Left lung (tissue), 10 donors: ENCODE measurements around the gene SPATA1. TPM values are rescaled to one million over a fixed set of nuclear protein-coding genes. Genes with fewer than 3 reads are reported as not detected.
A peak's percentile ranks its signal among the peaks of the same experiment; 100 is the strongest.

Experiments used
- ATAC-seq: fragments of 200-7000 bp; cut with Tn5 transposase; one replicate; pipeline ENCODE4 v1.9.1; 2020; ENCODE audit warnings: moderate library complexity
- DNase-seq, 4 donors: peaks; one replicate each; pipeline ENCODE4 v3.0.0-alpha.2; 2013 to 2020
- H3K27ac ChIP-seq, 2 donors: fragments of 200-600 bp; sonication (generic) in 1 of 2; one replicate each; pipeline versions ENCODE4 v1.5.0 to v1.8.0; 2020 to 2021
- H3K27me3 ChIP-seq, 2 donors: fragments of 200-600 bp; sonication (generic) in 1 of 2; one replicate each; pipeline versions ENCODE4 v1.5.0 to v1.8.0; 2020 to 2021
- H3K36me3 ChIP-seq, 2 donors: fragments of 200-600 bp; sonication (generic) in 1 of 2; one replicate each; pipeline versions ENCODE4 v1.5.0 to v1.8.0; 2020 to 2021
- H3K4me1 ChIP-seq, 2 donors: fragments of 200-600 bp; one replicate each; pipeline ENCODE4 v1.8.0; 2021
- H3K4me3 ChIP-seq, 2 donors: fragments of 200-600 bp; sonication (generic) in 1 of 2; one replicate each; pipeline versions ENCODE4 v1.5.0 to v1.8.0; 2020 to 2021; ENCODE audit warnings: mild to moderate bottlenecking in 1 of 2
- H3K9me3 ChIP-seq, 2 donors: fragments of 200-600 bp; sonication (generic) in 1 of 2; one replicate each; pipeline versions ENCODE4 v1.5.0 to v1.8.0; 2020 to 2021
- CTCF ChIP-seq, 2 donors: fragments of 200-600 bp; sonication (generic) in 1 of 2; IDR thresholded peaks; one replicate each; pipeline versions ENCODE4 v1.5.0 to v1.8.0; 2021; ENCODE audit warnings: antibody characterized with exemption in 2 of 2
- intact Hi-C, 2 donors: fragments of 100-400 bp; cut with DNase I; formaldehyde crosslinking; loops; one replicate each; pipeline versions ENCODE4 v1.11.2 to v1.14.2; 2022
- polyA plus RNA-seq, 6 donors: library from polyadenylated mRNA; unstranded; fragments of 120-200 nt; gene quantifications; one replicate each; pipeline ENCODE4 v1.2.1, GENCODE V29; 2013; ENCODE audit not compliant: insufficient read length in 6 of 6
- total RNA-seq, 2 donors: library from RNA; stranded (reverse); fragmentation: NEBNext Ultra II Directional; extraction: Animal tissue kit (Norgen Biotek cat#: 25700); gene quantifications; one replicate each; pipeline ENCODE4 v1.2.1, GENCODE V29; 2021
- donor health status: DM: no; HTN: yes; CAD: no.
- donor health status: DM: no; HTN: no; CAD: no.

SPATA1 gene
- total and polyA plus RNA-seq, 8 donors, result 1.3 to 4.0 (median 3.4) TPM

GRCh38 chr1:84598846-84599741 is 92.9 kb downstream of the SPATA1 start:
- no peak overlapping the region for H3K27ac ChIP-seq

GRCh38 chr1:84600796-84601195 is 94.6 kb downstream of the SPATA1 start:
- H3K4me3 ChIP-seq, result no peak overlapping the region
- no peaks in the 10 kb centered on the region for H3K27me3 ChIP-seq
- no peaks in the 10 kb centered on the region for H3K36me3 ChIP-seq
- H3K9me3 ChIP-seq, result peaks cover 0 to 24% of the 10 kb centered on the region in 2 donors
- intact Hi-C loops, result no loop called here
- ATAC-seq, result no peak
- no peak for DNase-seq
- TF ChIP-seq CTCF (IDR thresholded peaks at IDR 0.05), result no peak
- H3K27ac ChIP-seq, result no peak overlapping the region
- H3K4me1 ChIP-seq, result no peaks in the 10 kb centered on the region

More at GRCh38 chr1:84598846-84599741, 92.9 kb downstream of the SPATA1 start:
- Histone ChIP-seq H3K27me3 (no peaks in the 10 kb centered on the region), H3K4me1 (no peaks in the 10 kb centered on the region), H3K4me3 (no peak overlapping the region), H3K36me3 (no peaks in the 10 kb centered on the region), H3K9me3 (peaks cover 0 to 7% of the 10 kb centered on the region in 2 donors)
- intact Hi-C loops, result no loop called here
- ATAC-seq, result peak; percentile 27
- no peak for DNase-seq
- no peak for TF ChIP-seq CTCF (IDR thresholded peaks at IDR 0.05)

- H3K9me3 ChIP-seq, result peaks cover 0 to 41% of the 10 kb centered on the region in 2 donors
- H3K27ac ChIP-seq, result no peak overlapping the region
- H3K4me1 ChIP-seq, result no peaks in the 10 kb centered on the region
- no peaks in the 10 kb centered on the region for H3K36me3 ChIP-seq
- TF ChIP-seq CTCF (IDR thresholded peaks at IDR 0.05), result no peak
- ATAC-seq (no peak), DNase-seq (no peak)
- H3K27me3 ChIP-seq, result no peaks in the 10 kb centered on the region
- no peak overlapping the region for H3K4me3 ChIP-seq
- intact Hi-C loops, result no loop called here
These were observed 97.0 kb downstream of the SPATA1 start for GRCh38 chr1:84603223-84603622.

GRCh38 chr1:84603941-84604830 is 98.0 kb downstream of the SPATA1 start:
- H3K9me3 ChIP-seq, result peaks cover 0 to 41% of the 10 kb centered on the region in 2 donors
- no peaks in the 10 kb centered on the region for H3K4me1 ChIP-seq
- ATAC-seq, result peak; percentile 50
- intact Hi-C loops, result no loop called here
- TF ChIP-seq CTCF (IDR thresholded peaks at IDR 0.05), result no peak
- H3K4me3 ChIP-seq, result no peak overlapping the region
- H3K27me3 ChIP-seq, result no peaks in the 10 kb centered on the region
- DNase-seq, result no peak
- H3K36me3 ChIP-seq, result no peaks in the 10 kb centered on the region
- H3K27ac ChIP-seq, result peak overlapping the region; percentile 5 to 20

GRCh38 chr1:84605157-84605556 is 99.0 kb downstream of the SPATA1 start:
- ATAC-seq (no peak), DNase-seq (no peak)
- Histone ChIP-seq H3K9me3 (peaks cover 0 to 41% of the 10 kb centered on the region in 2 donors), H3K4me3 (no peak overlapping the region), H3K27ac (no peak overlapping the region), H3K4me1 (no peaks in the 10 kb centered on the region), H3K36me3 (no peaks in the 10 kb centered on the region), H3K27me3 (no peaks in the 10 kb centered on the region)
- intact Hi-C loops, result no loop called here
- TF ChIP-seq CTCF (IDR thresholded peaks at IDR 0.05), result no peak
